NCI-H146 (cell line): ENCODE data around the gene IRX3.
A peak's percentile ranks its signal among the peaks of the same experiment; 100 is the strongest.

Experiments
- DNase-seq: peaks from one replicate; lab custom pipeline; 2025; lab: John Stamatoyannopoulos, UW

The IRX3 gene

DNA sequence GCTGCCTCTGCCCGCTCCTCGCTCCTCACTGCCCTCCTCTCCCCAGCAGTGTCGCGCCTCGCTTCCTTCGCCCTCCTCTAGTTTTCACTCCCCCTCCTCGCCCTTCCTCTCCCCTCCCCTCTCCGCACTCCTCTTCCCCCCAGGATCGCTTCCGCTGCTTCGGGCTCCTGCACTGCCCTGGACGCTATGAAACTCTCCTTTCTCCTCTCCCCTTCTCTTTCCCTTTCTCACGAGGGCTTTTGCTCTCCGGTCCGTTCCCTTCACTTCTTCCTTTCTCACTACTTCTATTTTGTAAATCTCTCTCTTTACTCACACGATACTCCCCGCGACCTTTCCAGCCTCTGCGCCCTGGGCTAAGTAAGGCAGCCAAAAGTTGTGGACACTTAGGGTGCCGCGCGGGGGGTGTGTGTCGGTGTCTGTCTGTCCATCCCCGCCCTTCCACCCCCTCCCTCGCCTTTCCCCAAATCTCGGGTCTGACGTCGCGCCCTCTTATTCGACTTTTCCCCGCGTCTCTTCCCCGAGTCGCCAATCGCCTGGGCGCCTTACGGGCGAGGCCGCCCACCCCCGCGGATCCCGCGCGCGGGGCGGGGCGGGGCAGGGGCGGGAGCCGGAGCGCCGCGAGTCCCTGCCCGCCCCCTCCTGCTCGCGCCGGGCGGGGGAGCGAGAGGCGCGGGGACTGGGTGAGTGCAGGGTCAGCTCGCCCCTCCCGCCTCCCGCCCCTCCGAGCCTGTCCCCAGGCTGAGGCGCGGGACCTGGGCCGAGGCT is at the start of gene IRX3:
TSS of gene IRX3 (minus strand) at position 422 of the 765 bp plus-strand sequence. CDS start 737 bp downstream, outside the sequence.
- peak; percentile 82 for DNase-seq

DNA sequence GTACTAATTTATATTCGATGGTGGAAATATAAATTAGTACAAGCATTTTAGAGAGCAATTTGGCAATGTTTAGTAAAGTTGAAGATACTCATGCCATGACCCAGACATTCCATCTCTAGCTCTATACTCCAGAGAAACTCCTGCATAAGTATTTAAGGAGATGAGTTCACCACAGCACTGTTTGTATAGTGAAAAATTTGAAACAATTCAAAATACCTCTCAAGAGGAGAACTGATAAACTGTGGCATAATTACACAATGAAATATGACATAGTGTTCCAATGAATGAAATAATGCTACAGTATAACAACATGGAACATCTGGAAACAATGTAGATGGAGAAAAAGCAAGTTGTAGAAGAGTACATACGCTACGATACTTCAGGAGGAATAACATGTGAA is 48.6 kb upstream of the IRX3 start:
- no peak for DNase-seq

DNA sequence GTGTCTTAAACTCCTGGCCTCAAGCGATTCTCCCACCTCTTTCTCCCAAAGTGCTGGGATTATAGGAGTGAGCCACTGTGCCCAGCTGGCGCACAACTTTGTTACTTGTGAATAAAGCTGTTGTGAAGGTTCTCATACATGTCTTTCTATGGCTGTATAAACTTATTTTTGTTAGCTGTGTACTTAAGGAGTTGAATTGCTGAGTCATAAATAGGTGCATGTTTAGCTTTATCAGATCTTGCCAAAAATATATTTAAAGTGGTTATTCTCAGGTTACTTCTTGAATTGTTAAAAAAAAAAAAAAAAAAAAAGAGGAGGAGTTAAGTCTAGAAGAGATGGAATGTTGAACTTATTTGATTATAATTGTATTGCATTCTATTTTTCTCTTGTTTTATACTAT is 47.6 kb upstream of the IRX3 start:
- DNase-seq: no peak

GRCh38 chr16:54331241-54332002 is 44.8 kb upstream of the IRX3 start:
- no peak for DNase-seq

- DNase-seq: no peak
Measured at GRCh38 chr16:54327609-54328008, 41.0 kb upstream of the IRX3 start.

GRCh38 chr16:54326266-54326662 is 39.7 kb upstream of the IRX3 start:
- no peak for DNase-seq

GRCh38 chr16:54325616-54326265 is 39.2 kb upstream of the IRX3 start:
- DNase-seq: no peak

- DNase-seq: no peak
Measured at GRCh38 chr16:54324716-54325115, 38.1 kb upstream of the IRX3 start.

GRCh38 chr16:54320697-54321340 is 34.2 kb upstream of the IRX3 start:
- no peak for DNase-seq

GRCh38 chr16:54318941-54319340 is 32.4 kb upstream of the IRX3 start:
- DNase-seq: no peak

- DNase-seq: no peak
Measured at GRCh38 chr16:54317101-54317611, 30.6 kb upstream of the IRX3 start.

GRCh38 chr16:54316095-54316889 is 29.7 kb upstream of the IRX3 start:
- no peak for DNase-seq

DNA sequence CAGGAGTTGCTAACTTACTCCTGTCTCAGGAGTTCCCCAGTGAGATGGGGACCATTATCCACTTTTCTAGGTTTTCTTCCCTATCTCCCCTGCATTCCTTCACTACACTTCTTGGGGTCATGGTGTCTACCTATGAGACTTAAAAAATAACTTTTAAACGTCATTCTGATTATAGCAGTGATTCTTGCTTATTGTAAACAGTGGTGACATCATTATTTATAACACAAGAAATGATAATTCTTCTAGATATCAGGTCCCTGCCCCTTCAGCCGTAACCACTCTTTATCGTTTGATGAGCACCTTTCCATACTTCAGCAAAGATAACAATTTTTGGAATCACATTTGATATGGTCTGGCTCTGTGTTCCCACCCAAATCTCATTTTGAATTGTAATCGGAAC is 27.2 kb upstream of the IRX3 start:
- no peak for DNase-seq

DNA sequence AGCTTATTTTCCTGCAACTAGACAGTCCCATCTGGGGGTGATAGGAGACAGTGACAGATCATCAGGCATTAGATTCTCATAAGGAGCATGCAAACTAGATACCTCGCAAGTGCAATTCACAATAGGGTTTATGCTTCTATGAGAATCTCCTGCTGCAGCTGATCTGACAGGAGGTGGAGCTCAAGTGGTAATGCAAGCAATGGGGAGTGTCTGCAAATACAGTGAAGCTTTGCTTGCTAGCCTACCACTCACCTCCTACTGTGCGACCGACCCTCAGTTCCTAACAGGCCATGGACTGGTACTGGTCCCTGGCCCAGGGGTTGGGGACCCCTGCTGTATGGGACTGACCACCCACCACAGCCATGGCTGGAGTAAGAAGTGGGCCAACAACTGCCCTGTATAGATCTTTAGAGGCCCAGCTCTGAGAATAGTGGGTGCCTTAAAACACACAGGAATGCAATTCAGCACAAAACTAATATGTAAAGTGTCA is 26.0 kb upstream of the IRX3 start:
- DNase-seq: no peak

- DNase-seq: no peak
Measured at GRCh38 chr16:54309341-54309740, 22.8 kb upstream of the IRX3 start.

- DNase-seq: no peak
Measured at GRCh38 chr16:54305080-54305479, 18.5 kb upstream of the IRX3 start.

GRCh38 chr16:54303613-54304012 is 17.0 kb upstream of the IRX3 start:
- DNase-seq: no peak

- no peak for DNase-seq
Measured at GRCh38 chr16:54297154-54297553, 10.6 kb upstream of the IRX3 start.

- no peak for DNase-seq
Measured at GRCh38 chr16:54296543-54296942, 10.0 kb upstream of the IRX3 start.

- no peak for DNase-seq
Measured at GRCh38 chr16:54291656-54292487, 5.3 kb upstream of the IRX3 start.
